GM23338 (cell line): ENCODE data around the gene PRPSAP2. TPM values are rescaled to one million over a fixed set of nuclear protein-coding genes. Genes with fewer than 3 reads are reported as not detected.

Experiments used
- polyA plus RNA-seq: library from polyadenylated mRNA; unstranded; fragments of >200 nt; fragmentation: Nextera tagmentation; extraction: Ambion mirVana; gene quantifications from 2 replicates; pipeline ENCODE4 v1.2.1, GENCODE V29; 2016
- small RNA-seq: library from RNA; depleted of rRNA; stranded (forward); fragments of <200 nt; gene quantifications from one replicate; pipeline ENCODE3, GENCODE V24; 2014; ENCODE audit warnings: low replicate concordance
- total RNA-seq: library from RNA; depleted of rRNA; stranded (reverse); fragments of >200 nt; shearing (Covaris generic); gene quantifications from 2 replicates; pipeline ENCODE4 v1.2.3, GENCODE V29; 2014; rRNA removed

Gene PRPSAP2
- total and polyA plus RNA-seq, 2 experiments from 2014 or later, result 34.6 to 54.4 TPM

Small RNAs within 50 kb of the gene (small RNA-seq; reads per million reads assigned to genes)
- gene RF00324, result not detected

Other genes with a start within 250 kb of the PRPSAP2 start
- not detected in 2 replicates for gene TBC1D28, start 213.7 kb upstream of the PRPSAP2 start, total RNA-seq
- gene TBC1D28, start 213.7 kb upstream of the PRPSAP2 start, polyA plus RNA-seq, result not detected in 2 replicates
- gene FOXO3B, start 175.8 kb upstream of the PRPSAP2 start, total RNA-seq, result 21.1 and 22.3 TPM in 2 replicates
- gene FOXO3B, start 175.8 kb upstream of the PRPSAP2 start, polyA plus RNA-seq, result 2.3 and 2.7 TPM in 2 replicates
- 0.07 TPM in 1 of 2 replicates, not detected in the other for gene FBXW10, start 114.1 kb upstream of the PRPSAP2 start, total RNA-seq
- gene FBXW10, start 114.1 kb upstream of the PRPSAP2 start, polyA plus RNA-seq, result not detected in 2 replicates
- 27.4 and 40.5 TPM in 2 replicates for gene TVP23B, start 76.9 kb upstream of the PRPSAP2 start, total RNA-seq
- gene TVP23B, start 76.9 kb upstream of the PRPSAP2 start, polyA plus RNA-seq, result 25.0 and 26.3 TPM in 2 replicates
- 0.10 TPM in 1 of 2 replicates, not detected in the other for gene SLC5A10, start 94.0 kb downstream of the PRPSAP2 start, total RNA-seq
- not detected in 2 replicates for gene SLC5A10, start 94.0 kb downstream of the PRPSAP2 start, polyA plus RNA-seq
- gene FAM83G, start 146.6 kb downstream of the PRPSAP2 start, total RNA-seq, result 44.5 and 46.6 TPM in 2 replicates
- 7.6 and 8.5 TPM in 2 replicates for gene FAM83G, start 146.6 kb downstream of the PRPSAP2 start, polyA plus RNA-seq
- gene GRAP, start 188.8 kb downstream of the PRPSAP2 start, total RNA-seq, result 0.24 and 0.27 TPM in 2 replicates
- 0.47 TPM in 1 of 2 replicates, not detected in the other for gene GRAP, start 188.8 kb downstream of the PRPSAP2 start, polyA plus RNA-seq